Testis (tissue), 3 donors: ENCODE measurements around the gene PAK3. TPM values are rescaled to one million over a fixed set of nuclear protein-coding genes. Genes with fewer than 3 reads are reported as not detected.
A peak's percentile ranks its signal among the peaks of the same experiment; 100 is the strongest.

Experiments
- DNase-seq: peaks from one replicate; pipeline ENCODE4 v3.0.0-alpha.2; 2019
- H3K27ac ChIP-seq, 2 donors: fragments of 200-600 bp; sonication (generic); one replicate each; pipeline ENCODE4 v1.5.1; 2019
- H3K27me3 ChIP-seq: fragments of 200-600 bp; sonication (generic); one replicate; pipeline ENCODE4 v1.5.1; 2019
- H3K36me3 ChIP-seq: fragments of 200-600 bp; sonication (generic); one replicate; pipeline ENCODE4 v1.5.1; 2017; ENCODE audit warnings: low read depth; ENCODE audit errors: missing control alignments
- H3K4me1 ChIP-seq: fragments of 200-600 bp; sonication (generic); one replicate; pipeline ENCODE4 v1.5.1; 2019
- H3K4me3 ChIP-seq, 2 donors: fragments of 200-600 bp; sonication (generic); one replicate each; pipeline ENCODE4 v1.5.1; 2017 to 2019
- H3K9me3 ChIP-seq: fragments of 200-600 bp; sonication (generic); one replicate; pipeline ENCODE4 v1.5.1; 2017
- POLR2A ChIP-seq: fragments of 450-650 bp; IDR thresholded peaks from one replicate; pipeline ENCODE4 v1.6.1; 2017; ENCODE audit warnings: antibody characterized with exemption, mild to moderate bottlenecking, moderate library complexity
- WGBS, 2 donors: methylation state at CpG; one replicate each; pipeline ENCODE4 v1.1.5; 2018; 5-methylcytosine and 5-hydroxymethylcytosine counted together
- intact Hi-C: fragments of 100-400 bp; cut with DNase I; formaldehyde crosslinking; loops from one replicate; pipeline ENCODE4 v1.15.1; 2023; ENCODE audit warnings: low total_unique reads
- polyA plus RNA-seq: library from polyadenylated mRNA; stranded (reverse); fragments of 350-450 nt; fragmentation: Illumina TruSeq; extraction: RNeasy Lipid Tissue Mini Kit (QIAGEN cat#74804); gene quantifications from one replicate; pipeline ENCODE4 v1.2.3, GENCODE V29; 2014; ENCODE audit warnings: low read depth, low replicate concordance; ENCODE audit not compliant: insufficient read depth
- total RNA-seq, 2 donors: library from RNA; depleted of rRNA; stranded (reverse); fragments of >200 nt; gene quantifications; one replicate each; pipeline ENCODE4 v1.2.3, GENCODE V29; 2016
- TF ChIP-seq, protein P1 (sequence below), 3 experiments: fragments of 450-650 bp in 2 of 3; fragments of 200-600 bp in 1 of 3; sonication (generic) in 1 of 3; IDR thresholded peaks; one replicate each; pipeline ENCODE4 v1.5.1; 2016 to 2019; ENCODE audit warnings: antibody characterized with exemption in 3 of 3, mild to moderate bottlenecking in 2 of 3, moderate library complexity in 1 of 3

PAK3 gene
- total and polyA plus RNA-seq, 3 donors from 2014 or later: 4.6 to 14.1 (median 10.7) TPM

DNA sequence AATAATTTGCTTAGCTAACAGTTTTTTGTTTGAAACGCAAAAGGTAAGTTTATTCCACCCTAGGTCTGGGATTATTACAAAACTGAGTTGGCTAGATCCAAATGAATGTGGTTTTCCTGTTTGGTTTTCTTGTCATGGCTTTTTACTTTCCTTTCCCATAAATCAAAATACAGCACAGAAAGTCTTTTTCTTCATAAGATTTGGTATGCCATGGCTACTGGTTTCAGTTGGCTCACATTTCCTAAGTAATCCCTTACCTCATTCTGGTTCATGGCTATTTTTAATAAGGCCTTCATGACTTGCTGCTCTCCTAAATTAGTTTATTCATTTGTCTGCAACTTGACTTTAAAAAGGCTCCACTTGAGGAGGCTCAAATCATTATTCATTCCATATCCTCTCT is 12.9 kb upstream of the PAK3 start:
- Histone ChIP-seq H3K27me3 (no peaks in the 10 kb centered on the region), H3K36me3 (no peaks in the 10 kb centered on the region), H3K4me1 (no peaks in the 10 kb centered on the region), H3K27ac (no peak overlapping the region), H3K9me3 (no peaks in the 10 kb centered on the region), H3K4me3 (no peak overlapping the region)
- intact Hi-C loops: no loop called here
- WGBS, 2 donors: 88 to 96% methylated on average over 1 of the region's 1 CpG
- DNase-seq: no peak
- TF ChIP-seq POLR2A: no peak

DNA sequence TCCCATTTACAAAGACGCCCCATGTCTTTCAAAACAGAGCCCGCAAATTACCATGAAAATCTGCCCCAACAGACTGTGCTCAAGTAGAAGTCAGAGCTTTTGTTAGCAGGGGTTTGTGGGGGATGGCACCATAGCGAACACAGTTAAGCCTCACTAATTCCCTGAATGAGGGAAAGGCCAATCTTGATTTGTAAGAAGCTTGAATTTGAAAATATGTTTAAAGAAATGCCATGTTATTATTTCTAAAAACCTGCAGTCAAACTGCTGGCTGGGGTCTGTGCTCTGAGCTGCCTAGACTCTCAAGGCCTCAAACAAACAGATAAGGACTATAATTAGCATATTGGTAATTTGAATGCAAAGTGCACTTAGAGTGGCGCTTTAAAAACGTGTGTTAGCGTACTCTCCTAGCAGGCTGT is 9.4 kb upstream of the PAK3 start:
- TF ChIP-seq, protein P1, sequence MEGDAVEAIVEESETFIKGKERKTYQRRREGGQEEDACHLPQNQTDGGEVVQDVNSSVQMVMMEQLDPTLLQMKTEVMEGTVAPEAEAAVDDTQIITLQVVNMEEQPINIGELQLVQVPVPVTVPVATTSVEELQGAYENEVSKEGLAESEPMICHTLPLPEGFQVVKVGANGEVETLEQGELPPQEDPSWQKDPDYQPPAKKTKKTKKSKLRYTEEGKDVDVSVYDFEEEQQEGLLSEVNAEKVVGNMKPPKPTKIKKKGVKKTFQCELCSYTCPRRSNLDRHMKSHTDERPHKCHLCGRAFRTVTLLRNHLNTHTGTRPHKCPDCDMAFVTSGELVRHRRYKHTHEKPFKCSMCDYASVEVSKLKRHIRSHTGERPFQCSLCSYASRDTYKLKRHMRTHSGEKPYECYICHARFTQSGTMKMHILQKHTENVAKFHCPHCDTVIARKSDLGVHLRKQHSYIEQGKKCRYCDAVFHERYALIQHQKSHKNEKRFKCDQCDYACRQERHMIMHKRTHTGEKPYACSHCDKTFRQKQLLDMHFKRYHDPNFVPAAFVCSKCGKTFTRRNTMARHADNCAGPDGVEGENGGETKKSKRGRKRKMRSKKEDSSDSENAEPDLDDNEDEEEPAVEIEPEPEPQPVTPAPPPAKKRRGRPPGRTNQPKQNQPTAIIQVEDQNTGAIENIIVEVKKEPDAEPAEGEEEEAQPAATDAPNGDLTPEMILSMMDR (IDR thresholded peaks at IDR 0.05): no peak
- TF ChIP-seq POLR2A: no peak
- H3K36me3 ChIP-seq: no peaks in the 10 kb centered on the region
- intact Hi-C loops: no loop called here
- no peaks in the 10 kb centered on the region for H3K9me3 ChIP-seq
- WGBS, 2 donors: 40 to 60% methylated on average over 6 of the region's 6 CpGs
- no peaks in the 10 kb centered on the region for H3K27me3 ChIP-seq
- H3K27ac ChIP-seq: no peak overlapping the region
- H3K4me1 ChIP-seq: no peaks in the 10 kb centered on the region
- DNase-seq: no peak
- H3K4me3 ChIP-seq: no peak overlapping the region

DNA sequence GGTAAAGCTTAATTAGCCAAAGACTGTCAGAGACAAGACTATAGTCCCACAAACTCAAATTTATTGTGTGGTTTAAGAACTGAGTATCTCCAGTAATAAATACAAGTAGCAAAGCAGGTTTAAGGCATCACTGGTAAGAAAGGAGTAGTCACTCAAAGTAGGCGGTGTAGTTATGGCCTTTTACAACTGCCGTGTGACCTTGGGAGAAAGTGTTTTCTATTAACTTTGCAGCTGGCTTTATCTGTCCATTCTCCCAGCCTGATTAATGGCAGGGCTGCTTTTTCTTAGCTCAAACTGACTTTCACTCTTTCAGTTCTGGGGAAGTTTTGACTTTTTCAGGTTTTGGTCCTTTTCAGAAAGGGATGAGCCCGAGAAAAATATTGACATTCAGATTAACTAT is 7.4 kb upstream of the PAK3 start:
- Histone ChIP-seq H3K9me3 (no peaks in the 10 kb centered on the region), H3K27me3 (no peaks in the 10 kb centered on the region), H3K27ac (no peak overlapping the region), H3K4me1 (no peaks in the 10 kb centered on the region), H3K36me3 (no peaks in the 10 kb centered on the region), H3K4me3 (no peak overlapping the region)
- 34 to 50% methylated on average over 3 of the region's 3 CpGs for WGBS, 2 donors
- TF ChIP-seq, protein P1 (IDR thresholded peaks at IDR 0.05): no peak
- no peak for DNase-seq
- intact Hi-C loops: no loop called here

DNA sequence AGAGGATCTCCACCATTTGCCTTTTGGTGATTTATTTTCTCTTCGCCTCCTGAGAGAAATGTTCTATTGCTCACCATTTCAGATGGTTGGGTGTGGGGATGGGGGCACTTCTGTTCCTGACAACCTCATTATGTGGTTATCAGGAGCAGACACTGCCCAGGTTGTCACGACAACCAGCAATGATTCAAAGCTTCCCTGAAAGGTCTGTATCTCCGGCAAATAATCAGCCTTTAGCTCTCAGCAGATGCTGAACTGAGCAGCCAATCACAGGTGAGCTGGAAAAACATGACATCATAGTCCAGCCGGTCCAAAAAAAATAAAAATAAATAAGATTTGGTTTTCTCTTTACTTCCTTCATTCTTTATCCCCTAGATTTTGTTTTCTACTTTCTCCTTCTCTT is 5.5 kb upstream of the PAK3 start:
- no peaks in the 10 kb centered on the region for H3K9me3 ChIP-seq
- no peak for DNase-seq
- H3K4me1 ChIP-seq: no peaks in the 10 kb centered on the region
- no peak overlapping the region for H3K27ac ChIP-seq
- H3K36me3 ChIP-seq: no peaks in the 10 kb centered on the region
- TF ChIP-seq, protein P1 (IDR thresholded peaks at IDR 0.05): no peak
- no peak for TF ChIP-seq POLR2A
- intact Hi-C loops: no loop called here
- WGBS, 2 donors: 83 to 86% methylated on average over 3 to 4 of the region's 4 CpGs
- no peaks in the 10 kb centered on the region for H3K27me3 ChIP-seq
- no peak overlapping the region for H3K4me3 ChIP-seq

DNA sequence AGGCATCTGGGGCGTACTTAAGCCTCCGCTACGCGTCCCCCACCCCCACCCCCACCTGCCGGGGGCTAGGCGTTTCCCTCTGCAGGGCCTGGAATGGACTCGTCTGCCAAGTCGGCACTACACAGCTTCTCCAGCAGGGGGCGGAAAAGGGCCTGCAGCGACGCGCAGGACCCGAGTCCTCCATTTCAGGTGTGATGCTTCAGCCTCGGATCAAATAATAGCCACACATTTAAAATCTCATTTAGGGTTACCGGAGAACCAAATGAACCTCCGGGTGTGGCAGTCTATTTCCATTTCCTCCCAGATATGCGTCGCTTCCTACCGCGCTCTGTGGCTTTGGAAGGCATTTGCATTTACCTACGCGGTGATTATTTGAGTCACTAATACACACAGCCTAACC is 2.9 kb downstream of the PAK3 start:
- Histone ChIP-seq H3K4me3 (no peak overlapping the region), H3K9me3 (no peaks in the 10 kb centered on the region), H3K27me3 (no peaks in the 10 kb centered on the region), H3K27ac (no peak overlapping the region), H3K36me3 (no peaks in the 10 kb centered on the region), H3K4me1 (no peaks in the 10 kb centered on the region)
- no peak for TF ChIP-seq POLR2A
- TF ChIP-seq, protein P1 (IDR thresholded peaks at IDR 0.05): peak; percentile 53 to 76 (median 59)
- intact Hi-C loops: no loop called here
- DNase-seq: peak; percentile 66
- 51 to 70% methylated on average over 8 to 9 of the region's 22 CpGs for WGBS, 2 donors
